A204.1 (cell line): ENCODE measurements around the gene TRPM3.

ENCODE experiments used
- FAIRE-seq: peaks from 2 replicates; lab custom pipeline; 2012; peaks lifted over from hg19 to GRCh38; lab: Jason Lieb, UNC

The TRPM3 gene

DNA sequence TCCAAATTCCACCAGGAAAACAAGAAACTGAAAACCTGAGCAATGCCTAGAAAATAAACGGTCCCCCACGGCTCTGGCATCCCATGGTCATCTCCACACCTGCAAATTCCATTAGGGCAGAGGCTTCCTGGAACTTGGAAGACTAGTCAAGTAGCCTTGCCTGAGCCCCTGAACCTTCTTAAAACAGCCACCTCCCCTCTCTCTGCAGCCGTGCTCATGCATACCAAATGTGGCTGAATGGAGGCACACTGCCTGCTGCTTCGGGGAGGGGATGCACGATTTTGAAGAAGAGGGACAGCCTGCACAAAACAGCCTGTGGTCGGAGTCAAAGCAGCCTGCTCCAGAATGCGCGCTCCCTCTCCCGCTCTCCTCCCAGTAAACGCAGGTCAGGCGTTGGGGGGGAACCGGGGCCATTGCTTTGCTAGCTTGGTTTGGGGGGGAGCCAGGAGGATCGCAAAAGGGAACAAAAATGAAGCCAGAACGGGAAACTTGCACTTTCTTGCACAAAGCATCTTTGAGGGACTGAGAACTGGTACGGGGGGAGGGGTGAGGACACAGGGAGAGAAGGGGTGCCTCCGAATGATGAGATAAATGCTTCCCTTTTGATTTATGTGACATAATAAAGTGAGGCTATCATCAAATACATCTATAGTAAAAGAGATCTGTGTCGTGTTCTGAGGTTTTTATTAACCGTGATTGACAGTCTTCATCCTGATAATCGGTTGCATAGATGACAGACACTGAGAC lies at the start of gene TRPM3:
TRPM3 (minus strand) TSS at position 347 of the 747 bp plus-strand sequence; CDS start at position 80, 267 bp downstream.
- FAIRE-seq: no peak

DNA sequence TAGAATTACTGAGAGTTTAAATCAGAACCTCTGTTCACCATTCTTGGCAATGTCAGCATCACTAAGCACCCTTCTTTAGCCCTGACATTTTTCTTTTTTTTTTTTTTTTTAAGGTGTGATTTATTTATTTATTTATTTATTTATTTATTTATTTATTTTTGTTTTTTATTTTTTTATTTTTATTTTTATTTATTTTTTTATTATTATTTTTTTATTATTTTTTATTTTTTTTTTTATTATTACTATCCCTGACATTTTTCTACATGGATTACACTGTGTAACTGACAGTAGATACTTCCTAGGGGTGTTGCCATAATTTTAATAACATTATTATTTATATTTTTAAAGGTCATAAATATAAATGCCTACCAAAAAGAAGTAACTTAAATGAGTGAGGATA lies 47.0 kb upstream of the TRPM3 start:
- peak; percentile 46 for FAIRE-seq

DNA sequence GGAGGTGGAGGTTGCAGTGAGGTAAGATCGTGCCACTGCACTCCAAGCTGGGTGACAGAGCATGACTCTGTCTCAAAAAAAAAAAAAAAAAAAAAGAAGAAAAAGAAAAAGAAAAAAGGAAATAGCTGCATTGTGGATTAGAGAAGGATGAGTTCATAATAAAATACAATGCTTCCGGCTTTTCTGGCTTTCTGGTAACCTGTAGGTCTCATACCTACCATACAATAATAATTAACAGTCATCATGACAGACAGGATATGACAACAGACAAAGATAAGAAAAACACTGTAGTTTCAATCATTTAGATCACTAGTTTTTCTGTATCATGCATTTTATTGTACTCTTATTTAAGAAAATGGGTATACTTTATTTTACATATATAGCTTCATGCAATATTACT lies 40.7 kb upstream of the TRPM3 start:
- FAIRE-seq: no peak

DNA sequence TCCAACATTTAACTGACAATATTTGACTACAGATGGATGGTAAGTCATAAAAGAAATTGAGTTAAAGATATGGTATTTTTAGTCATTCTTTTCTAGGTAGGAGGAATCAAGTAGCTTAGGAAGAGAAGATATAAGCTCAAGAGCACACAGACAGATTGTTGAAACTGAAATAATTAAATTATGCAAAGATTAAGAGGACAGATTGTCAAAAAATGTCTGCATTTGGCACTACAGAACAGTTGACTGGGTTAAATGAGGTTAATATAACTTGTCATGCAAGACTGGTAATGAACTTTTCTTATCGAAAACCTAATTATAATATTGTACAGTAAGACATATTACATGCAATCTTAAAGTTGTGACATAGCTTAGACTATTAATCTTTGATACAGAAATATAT lies 36.3 kb upstream of the TRPM3 start:
- FAIRE-seq: no peak

DNA sequence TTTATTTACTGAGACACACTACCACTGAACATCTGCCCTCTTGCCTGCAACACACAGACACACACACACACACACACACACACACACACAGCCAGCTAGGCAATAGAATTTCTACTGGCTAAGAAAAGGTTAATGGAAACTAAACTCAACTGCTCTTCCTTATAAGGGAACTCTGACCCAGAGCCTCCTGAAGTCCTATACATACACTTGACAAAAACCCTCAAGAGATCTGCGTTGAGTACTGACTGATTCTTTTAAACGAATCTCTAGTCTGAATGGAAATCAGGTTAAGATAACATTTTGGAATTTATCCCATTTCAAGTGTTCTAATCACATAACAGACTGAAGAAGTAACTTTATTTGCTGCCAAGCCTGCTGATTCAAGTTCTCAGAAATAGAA lies 25.9 kb upstream of the TRPM3 start:
- no peak for FAIRE-seq

DNA sequence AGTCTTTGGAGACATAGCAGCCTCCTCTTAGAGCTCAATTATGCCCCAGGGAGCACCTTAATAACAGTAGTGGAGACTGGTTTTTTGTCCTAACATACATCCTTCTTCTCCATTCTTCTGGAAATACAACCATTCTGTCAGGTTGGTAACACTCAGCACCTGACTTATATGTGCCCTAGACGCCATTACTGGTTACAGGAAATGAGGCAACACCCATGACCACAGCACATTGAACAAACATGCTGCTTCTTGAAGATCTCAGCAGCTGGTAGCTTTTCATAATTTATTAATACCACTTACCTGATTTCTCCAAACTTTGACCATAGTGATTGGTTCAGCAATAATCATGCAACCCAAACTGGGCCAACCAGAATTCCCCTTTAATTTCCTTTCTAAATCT lies 25.1 kb upstream of the TRPM3 start:
- no peak for FAIRE-seq

DNA sequence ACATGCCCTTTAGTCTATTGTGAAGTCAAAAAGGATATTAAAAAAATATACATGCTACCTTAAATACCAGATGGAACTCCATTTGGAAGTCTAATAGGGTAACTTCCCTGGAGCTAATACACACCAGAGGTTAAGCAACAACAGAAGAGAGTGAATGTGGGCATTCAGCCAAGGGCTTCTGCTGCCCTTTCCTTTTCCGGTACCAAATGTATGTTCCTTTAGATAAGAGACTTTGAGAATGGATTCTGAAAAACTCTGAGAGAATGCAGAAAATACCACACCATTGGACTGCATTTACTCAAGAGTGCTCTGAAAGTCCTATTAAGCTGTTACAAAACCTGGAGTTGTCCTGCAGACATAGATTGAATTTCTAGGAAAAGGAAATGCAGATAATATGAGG lies 23.8 kb upstream of the TRPM3 start:
- FAIRE-seq: no peak

DNA sequence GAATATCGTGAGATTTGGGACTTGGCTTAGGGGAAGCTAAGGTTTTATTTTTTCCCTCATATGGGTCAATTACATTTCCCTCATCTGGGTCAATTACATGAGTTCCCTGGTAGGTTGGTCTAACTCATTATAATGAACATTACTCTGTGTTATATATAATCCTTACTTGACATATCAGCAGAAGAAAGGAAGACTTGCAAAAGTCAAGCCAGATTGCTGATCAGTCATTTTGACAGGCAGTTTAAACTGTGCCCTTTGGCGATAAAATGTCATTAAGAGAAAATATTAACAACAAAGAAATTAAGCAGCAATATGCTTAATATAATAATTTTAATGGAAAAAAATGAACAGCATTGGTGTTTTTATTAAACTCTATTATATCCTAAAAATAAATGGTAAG lies 23.1 kb upstream of the TRPM3 start:
- no peak for FAIRE-seq

DNA sequence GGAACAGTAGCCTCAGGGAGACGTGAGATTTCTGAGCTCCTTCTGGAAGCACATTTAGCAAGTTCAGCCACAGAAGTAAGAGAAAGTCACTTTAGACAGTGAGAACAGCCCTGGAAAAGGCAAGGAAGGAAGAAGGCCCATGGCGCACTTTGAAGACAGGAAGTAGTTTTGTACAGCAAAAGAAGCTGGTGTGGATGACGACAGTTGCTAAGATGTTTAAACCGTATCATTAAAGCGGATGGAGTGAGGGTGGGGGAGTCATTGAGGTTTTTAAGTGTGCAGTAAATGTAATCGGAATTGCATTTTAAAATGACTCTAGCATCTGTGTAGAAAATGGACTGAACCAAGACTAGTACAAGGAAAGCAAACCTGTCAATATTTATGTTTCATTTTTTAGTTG lies 15.3 kb upstream of the TRPM3 start:
- no peak for FAIRE-seq

DNA sequence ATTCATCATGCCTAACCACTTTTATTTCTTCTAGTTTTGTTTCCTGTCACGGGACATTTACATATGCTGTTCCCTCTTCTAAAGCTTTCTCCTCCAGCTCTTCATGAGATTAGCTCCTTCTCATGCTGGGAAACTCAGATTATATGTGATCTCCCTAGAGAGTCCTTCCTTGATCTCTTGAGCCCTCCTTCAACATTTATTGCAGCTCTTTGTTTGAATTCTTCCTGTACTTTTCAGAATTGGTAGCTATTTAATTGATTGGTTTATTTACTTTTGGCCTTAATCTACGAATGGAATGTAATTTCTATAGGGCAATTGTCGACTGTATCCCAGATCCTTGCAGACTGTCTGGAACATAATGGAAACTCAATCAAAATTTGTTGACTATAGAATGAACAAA lies 9.7 kb upstream of the TRPM3 start:
- no peak for FAIRE-seq

DNA sequence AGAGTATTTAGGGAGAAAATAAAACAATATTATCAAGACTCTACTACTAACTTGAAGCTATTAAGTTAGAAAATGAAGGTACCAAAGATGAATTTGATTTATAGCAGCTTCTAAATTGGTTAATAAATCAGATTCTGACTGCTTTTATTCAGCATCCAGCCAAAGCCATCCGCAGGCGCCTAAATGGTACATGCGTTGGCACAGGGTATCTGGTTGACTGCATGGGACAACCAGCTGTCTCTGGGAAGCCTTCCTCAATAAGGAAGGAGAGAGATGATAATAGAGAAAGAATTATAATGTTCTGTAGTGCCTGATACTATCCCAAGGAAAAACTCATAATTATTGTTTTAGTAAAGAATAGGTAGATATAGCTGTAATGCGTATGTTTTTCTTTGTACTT lies 9.1 kb upstream of the TRPM3 start:
- FAIRE-seq: no peak

DNA sequence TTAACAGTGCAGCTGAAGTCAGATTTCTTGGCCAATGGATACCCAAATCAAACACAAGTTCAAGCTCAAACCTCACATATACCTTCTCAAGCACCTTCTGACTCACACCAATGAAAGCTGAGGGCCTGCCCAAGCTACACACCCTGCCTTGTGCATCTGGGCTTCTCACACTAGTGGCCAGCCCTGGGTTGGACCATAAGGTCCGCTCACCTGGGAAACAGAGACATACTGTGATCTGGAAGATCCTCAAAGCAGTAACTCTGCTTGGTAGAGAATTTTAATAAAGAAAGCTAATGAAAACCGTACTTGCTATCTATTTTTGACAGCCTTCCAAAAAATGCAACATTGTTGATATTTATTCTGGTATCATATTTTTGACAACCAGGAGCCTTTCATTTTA lies 7.4 kb upstream of the TRPM3 start:
- no peak for FAIRE-seq

DNA sequence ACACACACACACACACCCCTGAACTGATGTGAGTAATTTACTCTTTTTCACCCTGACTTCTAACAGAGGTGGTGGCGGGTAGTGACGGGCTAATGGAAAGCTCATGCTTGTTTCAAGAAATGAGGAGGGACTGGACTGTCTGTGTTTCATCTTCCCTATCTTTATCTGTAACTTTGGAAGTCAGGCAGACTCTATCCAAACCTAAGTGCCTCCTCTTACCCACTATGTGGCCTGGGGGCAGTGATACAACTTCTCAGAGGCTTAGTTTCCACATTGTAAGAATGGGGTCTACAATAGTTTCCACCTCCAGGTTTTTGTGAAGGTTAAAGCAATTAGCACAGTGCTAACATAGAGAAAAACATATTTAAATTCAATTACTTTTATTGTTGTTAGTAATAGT lies 5.9 kb upstream of the TRPM3 start:
- no peak for FAIRE-seq

DNA sequence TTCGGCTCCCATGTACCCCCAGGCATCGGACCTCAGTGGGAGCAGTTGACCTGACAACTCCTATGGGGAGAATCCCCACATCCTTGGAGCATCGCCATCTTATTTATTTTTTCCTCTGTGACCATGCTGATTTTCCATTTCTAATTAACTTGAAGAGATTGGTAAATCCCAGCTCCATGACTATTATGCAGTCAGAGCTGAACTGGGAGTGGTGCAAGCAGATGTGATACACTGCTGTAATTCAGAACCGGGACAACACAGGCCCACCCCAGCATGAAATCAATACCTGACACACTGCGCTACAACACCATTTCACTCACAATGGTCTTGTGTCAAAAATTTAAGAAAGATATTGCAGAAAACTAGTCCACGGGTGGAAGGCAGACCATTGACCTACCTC lies 1.0 kb upstream of the TRPM3 start:
- FAIRE-seq: no peak

DNA sequence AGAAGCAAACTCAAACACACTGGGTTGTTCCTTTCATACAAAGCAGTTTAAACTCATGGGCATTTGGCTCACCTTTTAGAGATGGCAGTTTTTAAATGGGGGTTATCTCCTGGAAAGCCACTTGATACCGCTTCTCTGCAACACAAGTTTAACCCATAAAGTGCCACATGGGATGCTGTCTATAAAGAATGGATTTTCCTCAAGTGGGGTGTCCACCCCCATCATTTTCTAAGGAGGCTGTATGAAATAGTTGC lies 528 bp upstream of the TRPM3 start:
- FAIRE-seq: no peak

DNA sequence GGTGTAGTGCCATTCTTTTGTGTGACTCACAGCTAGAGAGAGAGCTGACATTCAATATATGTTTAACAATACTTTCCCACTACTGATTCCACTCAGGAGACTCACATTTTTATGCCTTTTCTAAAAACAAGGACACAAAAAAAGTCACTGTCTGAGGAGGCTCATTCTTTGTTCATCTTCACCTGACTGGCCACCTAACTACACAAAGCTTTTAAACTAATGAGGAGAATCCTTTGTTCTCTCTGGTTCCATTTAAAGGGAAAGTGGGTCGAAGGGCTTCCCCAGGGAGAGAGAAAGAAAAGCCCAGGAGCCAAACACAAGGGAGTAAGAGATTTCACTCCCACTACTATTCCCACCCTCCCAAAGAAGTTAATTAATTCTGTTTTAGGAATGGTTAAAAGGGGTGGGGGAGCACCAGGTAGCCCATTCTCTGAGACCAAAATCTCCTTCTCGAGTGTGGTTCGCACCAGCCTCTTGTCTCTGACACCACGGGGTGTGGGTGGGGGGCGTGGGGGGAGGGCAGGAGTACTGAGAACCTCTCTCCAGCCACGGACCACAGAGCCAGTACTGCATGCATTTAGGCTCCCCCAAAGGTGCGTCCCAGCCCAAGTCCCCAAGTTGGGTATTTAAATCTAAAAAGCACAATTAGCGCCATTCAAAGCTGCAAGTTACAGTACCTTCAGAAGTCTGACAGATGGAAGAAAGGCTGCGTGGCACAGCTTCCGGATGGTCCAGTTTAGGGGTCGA lies 747 bp downstream of the TRPM3 start:
- no peak for FAIRE-seq

DNA sequence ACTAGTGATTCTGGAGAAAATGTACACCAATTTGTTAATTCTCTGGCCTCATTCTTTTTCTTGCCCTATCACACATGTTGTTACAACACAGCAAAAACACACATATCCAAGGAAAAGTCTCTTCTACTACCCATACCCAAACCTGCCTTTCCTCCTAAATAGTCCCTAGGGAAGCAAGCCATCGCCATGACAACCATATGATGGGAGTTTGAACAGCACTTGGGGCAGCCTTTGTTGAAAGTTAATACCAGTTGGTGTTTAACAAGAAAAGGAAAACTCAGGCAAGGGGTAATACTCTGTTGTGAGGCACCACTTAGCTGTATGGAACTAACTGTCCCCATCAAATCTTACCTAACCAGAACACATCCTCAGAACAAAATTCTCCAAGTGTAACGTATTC lies 1.7 kb downstream of the TRPM3 start:
- no peak for FAIRE-seq

DNA sequence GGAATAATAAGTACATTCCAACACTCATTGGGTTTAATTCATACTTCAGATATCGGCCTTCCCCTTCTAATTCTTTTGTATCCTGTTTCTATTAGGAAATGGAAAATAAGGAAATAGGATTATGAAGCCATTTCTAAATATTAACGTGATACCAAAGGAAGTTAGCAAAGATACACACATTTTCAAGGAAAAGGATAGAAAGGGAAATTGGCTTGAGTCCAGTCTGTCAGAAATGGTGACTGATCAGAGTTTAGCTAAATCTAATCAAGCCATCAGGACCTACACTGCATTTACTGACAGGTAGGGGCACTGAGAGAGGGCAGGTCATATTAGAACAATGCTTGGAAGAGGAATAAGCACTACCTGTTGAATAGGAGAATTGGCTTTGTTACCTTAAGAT lies 3.1 kb downstream of the TRPM3 start:
- FAIRE-seq: no peak

DNA sequence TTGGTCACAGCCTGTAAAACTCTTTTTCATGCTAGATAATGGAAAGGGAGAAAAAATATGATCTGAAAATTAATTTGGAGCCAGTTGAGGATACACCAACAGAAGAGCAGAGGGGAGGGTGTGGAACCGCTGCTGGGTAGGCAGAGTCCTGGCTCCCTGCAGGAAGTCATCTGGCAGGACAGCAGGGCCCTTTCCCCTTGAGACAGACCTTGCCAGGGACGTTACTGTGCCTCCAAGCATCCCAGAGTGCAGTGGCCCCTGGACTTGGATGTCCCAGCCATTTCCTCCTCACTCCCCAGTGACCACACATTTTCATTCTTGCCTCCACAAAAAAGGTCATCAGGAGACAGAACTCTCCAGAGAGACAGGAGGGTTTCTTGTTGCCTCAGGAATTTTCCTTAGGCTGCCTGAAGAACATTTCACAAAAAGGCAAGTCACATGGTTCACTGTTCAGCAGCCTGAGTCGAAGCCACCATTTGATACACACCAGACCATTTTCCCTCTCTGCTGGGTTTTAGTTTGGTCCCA lies 5.9 kb downstream of the TRPM3 start:
- no peak for FAIRE-seq

DNA sequence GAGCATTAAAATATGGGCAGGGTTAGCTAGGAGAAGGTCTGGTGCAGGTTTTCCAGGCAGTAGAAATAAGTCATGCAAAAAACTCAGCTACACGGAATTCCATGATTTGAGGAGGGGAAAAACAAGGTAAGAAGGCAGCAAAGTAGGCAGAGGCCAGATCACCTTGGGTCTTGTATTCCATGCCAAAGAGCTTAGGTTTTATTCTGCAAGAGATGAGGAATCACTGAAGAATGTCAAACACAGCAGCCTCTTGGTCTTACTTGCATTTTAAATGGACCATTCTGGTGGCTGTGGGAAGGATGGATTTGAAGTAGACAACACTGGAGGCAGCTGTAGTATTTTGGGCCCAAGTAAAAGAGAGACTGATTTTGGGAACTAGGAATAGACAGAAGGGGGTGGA lies 8.6 kb downstream of the TRPM3 start:
- FAIRE-seq: no peak

DNA sequence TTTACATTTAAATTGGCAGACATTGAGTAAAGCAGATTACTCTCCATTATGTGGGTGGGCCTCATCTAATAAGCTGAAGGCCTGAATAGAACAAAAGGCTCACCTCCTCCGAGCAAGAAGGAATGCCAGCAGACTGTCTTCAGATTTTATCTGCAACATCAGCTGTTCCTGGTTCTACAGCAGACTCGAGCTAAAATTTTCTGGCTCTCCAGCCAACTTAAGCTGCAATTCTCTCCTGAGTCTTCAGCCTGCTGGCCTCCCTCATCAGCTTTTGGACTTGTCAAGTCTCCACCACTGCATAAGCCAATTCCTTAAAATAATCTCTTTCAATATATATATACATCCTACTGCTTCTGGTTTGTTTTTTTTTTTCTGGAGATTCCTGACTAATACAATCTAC lies 12.5 kb downstream of the TRPM3 start:
- no peak for FAIRE-seq

DNA sequence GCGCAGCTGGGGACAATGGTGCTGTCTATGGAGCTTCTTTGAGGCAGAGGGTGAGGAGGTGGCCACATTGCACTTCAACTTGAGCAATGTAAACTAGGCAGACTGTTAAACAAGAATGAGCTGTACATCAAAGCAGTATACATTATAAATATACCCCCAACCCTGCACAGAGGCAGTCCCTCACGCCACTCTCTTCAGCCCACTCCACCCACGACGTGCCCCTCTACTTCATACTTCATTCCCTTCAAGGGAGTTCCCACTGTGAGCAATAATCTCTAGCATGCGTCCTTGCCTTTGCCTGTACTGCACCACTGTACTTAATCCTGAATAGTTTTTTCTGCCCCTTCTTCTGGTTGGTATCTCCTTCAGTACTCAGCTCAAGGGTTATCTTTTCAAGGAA lies 14.4 kb downstream of the TRPM3 start:
- no peak for FAIRE-seq

DNA sequence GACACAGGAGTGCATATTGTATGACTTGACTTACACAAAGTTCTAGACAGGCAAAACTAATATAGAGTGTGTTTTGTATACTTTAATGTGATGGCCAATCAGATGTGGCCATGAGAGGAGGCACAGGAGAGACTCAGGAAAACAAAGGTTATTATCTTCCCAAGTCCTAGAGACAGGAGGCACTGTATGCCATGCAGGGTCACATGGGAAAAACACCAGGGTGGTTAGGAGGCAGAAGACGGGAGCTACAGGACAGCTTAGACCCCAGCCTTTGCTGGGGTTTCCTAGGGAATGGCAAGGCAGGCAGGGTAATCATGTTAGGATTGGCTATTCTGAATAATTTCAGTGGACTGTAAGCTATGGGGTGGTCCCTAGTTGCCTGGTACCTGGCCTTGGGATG lies 16.2 kb downstream of the TRPM3 start:
- FAIRE-seq: no peak

DNA sequence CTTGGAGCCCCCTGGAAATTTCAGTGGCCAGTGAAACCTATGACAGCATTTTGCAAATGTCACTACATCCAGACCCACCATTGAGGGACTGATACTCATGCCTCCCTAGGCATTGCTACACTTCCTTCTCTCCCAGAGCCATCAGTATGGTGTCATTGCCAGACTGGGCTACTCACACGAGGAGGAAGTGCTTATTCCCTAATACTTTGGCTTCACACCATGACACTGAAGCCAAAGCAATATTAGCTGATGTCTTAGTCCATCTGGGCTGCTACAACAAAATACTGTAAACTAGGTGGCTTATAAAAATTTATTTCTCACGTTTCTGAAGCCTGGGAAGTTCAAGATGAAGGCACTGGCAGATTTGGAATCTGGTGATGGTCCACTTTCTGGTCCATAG lies 22.6 kb downstream of the TRPM3 start:
- no peak for FAIRE-seq
